ENCODE data around the gene PRKN.
A peak's percentile ranks its signal among the peaks of the same experiment; 100 is the strongest.
"Not testable (repeated sequence)": the region's sequence is repeated elsewhere in the genome, so short reads cannot be mapped to it uniquely, and the experiment has no call there.

PRKN gene

GRCh38 chr6:161354276-161354840 is 1373.2 kb downstream of the PRKN start:
- no peak for DNase-seq

DNA sequence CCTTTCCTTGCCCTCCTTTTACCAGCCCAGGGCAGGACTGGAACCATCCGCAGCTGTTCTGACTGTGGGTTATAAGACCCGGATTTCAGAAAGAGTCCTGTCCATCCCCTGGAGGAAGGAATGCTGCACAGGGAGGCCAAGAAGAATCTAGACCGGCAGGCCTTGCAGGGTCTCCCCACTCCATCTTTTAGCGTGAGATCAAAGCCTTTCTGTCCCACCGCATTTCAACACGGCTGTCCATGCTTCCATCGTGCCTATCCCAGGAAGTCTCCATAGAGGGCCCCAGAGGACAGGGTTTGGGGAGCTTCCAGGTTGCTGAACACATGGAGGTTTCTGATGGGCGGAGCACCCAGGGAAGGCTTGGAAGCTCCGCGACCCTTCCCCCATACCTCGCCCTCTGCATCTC is 1374.4 kb downstream of the PRKN start:
- no peak for DNase-seq

GRCh38 chr6:161351858-161352257 is 1375.7 kb downstream of the PRKN start:
- DNase-seq = no peak

- DNase-seq = no peak
These were observed 1377.7 kb downstream of the PRKN start for GRCh38 chr6:161349886-161350285.

DNA sequence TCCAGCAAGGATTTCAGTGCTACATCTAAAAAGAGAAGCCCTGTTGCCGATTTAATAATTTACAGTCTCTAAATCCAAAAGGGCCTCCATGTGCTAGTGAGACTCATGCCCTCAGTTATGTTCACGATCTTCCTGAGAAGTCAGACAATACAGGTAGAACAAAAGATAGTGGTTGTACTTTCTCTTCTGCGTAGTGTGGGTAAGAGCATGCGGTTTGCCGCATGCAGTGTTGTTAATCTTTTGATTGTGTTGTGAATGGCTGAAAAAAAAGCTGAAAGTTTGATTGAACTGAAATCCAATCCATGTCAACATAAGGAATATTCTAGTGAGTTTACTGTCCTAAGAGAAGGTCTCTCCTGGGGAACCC is 1379.0 kb downstream of the PRKN start:
- DNase-seq = no peak

DNA sequence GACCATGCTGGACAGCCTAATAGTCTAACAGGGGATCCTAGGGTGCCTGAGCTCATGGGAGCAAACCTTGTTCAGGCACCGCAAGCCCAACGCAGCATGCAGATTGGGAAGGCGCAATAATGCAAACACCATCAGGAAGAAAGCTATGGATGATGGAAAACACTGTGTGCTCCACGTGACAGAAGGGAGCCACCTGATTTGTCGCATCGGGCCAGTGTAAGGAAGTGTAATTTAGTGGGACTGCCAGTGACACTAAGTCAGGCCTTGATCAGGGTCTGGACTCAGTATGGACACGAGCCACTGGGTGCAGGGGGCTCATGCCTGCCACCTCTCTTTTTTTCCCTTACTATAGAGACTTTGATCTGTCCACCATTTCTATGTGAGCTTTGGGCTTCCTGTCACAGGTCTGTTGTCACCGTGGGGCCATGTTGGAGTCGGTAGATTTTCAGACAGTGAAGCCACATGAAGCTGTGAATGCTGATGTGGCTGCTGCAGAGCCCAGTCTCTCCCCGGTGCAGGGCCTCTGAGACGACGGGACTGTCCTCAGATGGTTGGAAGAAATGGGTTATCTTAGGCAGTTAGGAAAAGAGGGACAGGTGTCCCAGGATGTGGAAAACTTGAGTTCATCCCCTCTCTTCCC is 1379.5 kb downstream of the PRKN start:
- DNase-seq = no peak

DNA sequence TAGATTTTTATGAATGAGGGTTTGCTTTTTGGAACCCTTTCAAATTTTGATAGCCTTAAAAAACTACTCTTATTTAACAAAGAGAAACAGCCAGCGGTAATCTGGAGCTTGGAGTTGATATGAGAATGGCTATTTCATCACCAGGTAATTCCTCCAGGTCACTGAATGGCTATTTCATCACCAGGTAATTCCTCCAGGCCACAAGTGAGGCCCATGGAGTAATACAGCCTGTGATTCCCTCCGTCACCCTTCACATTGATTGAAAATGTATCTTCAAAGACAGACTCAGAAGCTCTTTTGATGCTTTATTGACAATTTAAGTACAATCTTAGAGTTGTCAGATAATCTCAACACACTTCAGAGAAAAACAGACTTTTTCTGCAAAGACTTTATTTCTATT is 1380.4 kb downstream of the PRKN start:
- no peak for DNase-seq

- no peak for DNase-seq
These were observed 1380.8 kb downstream of the PRKN start for GRCh38 chr6:161346717-161347116.

DNA sequence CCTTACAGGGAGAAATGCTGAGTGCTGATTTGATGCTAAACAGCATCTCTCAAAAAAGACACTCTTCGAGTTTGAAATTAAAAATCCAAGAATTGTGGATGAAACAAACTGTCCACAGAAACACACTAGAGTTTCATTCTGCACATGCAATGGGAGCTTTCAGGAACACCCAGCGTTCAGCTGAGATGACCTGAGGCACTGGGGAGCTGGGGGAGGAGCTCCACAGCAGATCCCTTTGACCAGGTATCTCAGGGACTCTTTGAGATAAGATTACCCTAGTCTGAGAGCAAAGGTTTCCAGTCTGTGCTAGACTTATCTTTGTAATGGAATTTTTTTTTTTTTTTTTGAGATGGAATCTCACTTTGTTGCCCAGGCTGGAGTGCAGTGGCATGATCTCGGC is 1382.9 kb downstream of the PRKN start:
- no peak for DNase-seq

DNA sequence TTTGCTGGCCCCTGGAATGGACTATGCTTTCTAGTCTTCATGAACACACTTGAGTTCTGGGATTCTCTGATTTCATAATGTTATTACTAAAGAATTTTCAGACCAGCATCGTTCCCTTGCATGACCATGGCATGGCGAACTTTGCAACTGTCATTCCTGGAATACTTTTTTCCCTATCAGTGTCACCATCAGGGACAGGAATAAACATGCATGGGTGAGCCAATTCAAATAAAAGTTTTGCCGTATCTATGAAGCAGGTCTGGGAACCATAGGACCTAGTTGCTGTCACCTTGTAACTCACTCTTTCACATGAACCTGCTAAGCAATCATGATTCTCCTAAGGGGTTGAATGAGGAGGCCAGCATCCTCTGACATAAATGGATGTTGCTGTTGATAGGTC is 1385.5 kb downstream of the PRKN start:
- DNase-seq = no peak

GRCh38 chr6:161341638-161342037 is 1385.9 kb downstream of the PRKN start:
- DNase-seq = no peak

DNA sequence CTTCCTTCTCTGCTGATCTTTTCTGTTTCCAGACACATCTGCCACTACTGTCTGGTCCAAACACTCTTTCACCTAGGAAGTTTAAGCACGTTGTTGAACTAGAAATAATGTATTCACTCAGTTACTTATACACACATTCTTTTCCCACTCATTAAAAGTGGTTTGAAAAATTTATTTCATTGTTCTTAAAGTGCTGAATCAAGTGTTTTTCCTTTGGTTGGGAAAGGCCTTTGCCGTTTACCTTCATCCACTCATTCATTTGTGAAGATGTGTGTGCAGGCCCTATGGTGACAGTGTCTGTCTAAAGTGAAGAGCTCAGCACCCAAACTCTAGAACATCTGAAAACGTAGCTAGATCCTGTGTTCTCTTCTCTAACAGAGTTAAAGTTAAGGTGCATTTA is 1389.6 kb downstream of the PRKN start:
- DNase-seq = no peak

GRCh38 chr6:161336479-161336878 is 1391.1 kb downstream of the PRKN start:
- no peak for DNase-seq

DNA sequence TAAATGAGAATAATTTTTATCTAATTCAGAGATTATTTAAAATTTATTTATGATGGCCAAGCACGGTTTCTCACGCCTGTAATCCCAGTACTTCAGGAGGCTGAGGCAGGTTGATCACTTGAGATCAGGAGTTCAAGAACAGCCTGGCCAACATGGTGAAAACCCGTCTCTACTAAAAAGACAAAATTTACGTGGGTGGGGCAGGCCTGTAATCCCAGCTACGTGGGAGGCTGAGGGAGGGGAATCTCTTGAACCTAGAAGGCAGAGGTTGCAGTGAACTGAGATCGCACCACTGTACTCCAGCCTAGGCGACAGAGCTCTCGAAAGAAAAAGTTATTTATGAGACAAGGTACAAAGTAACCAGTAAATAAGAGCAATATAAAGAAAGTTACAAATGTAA is 1394.2 kb downstream of the PRKN start:
- no peak for DNase-seq

DNA sequence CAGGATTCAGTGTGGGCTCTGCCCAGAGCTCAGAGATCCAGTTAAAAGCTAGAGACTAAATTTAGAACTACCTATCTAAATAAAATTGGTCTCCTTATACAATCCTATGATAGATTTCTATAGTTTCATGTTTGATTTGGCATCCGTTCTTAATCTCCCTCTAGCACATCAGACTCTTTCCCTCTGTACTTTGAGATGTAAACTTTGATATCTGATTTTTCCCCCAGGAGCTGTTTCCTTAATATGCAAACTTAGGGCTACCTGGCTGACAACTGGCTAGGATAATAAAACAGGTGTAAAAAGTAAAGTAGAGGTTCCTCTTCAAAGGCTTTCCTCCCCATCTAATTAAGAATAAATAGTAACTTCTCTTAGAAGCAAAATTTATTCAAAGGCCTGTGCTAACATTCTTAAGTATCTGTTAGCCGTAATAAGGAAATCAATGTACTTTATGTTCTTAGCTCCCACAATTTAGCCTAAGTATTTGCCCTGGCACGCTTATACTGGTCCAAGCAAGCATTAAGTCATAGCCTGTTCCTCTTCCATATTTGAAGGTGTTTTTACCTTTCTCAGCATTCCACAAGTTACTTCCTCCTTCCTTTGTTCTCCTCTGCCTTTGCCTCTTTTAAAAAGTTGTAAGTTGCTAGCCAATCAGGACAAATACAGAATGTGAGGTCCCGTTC is 1396.0 kb downstream of the PRKN start:
- DNase-seq = not testable (repeated sequence)

DNA sequence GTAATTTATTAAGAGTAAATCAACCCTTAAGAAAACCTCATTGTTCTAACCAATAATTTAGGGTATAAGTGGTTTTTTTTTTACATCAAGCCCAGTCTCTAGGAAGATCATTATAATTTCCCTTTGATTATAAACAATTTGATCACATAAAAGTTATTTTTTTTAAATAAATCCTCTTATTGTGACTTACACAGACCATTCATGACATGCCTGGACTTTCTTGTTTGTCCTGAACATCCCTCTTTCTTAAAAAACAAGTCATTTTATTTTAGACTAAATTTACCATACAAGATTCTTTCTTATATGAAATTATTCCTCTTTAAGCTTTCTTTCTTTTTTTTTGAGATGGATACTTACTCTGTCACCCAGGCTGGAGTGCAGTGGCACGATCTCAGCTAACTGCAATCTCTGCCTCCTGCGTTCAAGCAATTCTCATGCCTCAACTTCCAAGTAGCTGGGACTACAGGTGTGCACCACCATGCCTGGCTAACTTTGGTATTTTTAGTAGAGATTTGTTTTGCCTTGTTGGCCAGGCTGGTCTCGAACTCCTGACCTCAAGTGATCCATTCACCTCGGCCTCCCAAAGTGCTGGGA is 1400.1 kb downstream of the PRKN start:
- no peak for DNase-seq

- no peak for DNase-seq
These were observed 1408.3 kb downstream of the PRKN start for GRCh38 chr6:161319231-161319630.

GRCh38 chr6:161318456-161318855 is 1409.1 kb downstream of the PRKN start:
- peak; percentile 27 for DNase-seq

- DNase-seq = no peak
These were observed 1411.0 kb downstream of the PRKN start for GRCh38 chr6:161316531-161316930.

DNA sequence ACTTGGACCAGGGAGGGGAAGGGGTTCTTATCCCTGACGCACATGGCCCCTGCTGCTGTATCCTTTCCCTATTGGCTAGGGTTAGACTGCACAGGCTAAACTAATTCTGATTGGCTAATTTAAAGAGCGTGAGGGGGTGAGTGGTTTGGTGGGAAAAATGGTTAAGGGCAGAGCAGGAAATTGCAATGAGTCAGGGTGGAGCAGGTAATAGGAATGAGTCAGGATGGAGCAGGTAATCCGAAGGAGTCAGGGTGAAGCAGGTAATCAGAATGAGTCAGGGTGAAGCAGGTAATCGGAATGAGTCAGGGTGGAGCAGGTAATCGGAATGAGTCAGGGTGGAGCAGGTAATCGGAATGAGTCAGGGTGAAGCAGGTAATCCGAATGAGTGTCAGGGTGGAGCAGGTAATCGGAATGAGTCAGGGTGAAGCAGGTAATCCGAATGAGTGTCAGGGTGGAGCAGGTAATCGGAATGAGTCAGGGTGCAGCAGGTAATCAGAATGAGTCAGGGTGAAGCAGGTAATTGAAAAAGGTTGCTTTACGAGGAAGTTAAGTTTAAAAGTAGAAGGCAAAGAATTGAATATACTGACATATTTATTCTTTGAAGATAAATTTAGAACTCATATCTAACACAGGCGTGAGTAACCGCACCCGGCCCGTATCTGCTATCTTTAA is 1412.2 kb downstream of the PRKN start:
- not testable (repeated sequence) for DNase-seq

GRCh38 chr6:161314541-161315245 is 1412.9 kb downstream of the PRKN start:
- DNase-seq = not testable (repeated sequence)

DNA sequence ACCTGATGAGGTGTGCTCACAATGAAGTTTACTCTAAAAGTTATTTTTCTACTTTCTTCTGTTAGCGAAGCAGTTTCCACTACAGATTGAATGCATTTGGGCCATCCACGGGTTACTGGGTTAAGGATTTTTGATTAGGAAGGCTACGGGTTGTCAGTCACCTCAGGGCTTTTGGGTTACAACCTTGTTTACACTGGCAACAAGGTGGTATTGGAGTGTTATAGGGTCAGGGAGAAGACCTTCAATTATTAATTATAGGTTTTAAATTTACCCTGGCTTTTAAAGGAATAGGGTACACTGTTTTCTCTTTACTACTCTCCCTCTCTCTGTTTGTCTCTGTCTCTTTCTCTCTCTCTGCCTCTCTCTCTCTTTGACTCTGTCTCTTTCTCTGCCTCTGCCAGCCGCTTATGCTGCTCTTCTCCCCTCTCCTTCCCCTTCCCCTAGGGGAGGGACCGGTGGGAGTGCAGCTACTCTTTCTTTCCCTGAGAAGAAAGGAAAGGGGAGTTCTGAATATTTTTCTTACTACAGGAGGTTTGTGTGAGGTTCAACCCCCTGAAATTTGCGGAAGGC is 1413.5 kb downstream of the PRKN start:
- no peak for DNase-seq

GRCh38 chr6:161313475-161313874 is 1414.1 kb downstream of the PRKN start:
- not testable (repeated sequence) for DNase-seq
